ENCODE measurements around the gene MAF.

Gene MAF

DNA sequence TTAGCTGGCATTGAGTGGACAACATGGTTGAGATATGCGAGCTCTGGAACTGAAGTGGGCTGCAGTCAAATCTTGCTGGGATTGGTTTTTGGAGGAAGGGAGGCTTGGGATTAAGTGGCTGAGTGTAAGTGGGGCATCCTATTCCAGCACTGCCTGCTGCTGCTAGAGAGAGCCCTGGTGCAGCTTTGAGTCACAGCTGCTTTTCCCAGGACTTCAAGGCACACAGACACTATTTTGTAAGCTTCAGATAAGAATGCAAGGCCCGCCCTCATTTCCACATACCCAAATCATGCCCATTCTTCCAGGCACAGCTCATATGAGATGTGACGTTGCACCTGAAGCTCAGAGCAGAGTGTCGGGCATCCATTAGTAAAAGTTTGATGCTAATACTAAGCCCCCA, 10.2 kb upstream of the MAF start:
- no peak for DNase-seq

DNA sequence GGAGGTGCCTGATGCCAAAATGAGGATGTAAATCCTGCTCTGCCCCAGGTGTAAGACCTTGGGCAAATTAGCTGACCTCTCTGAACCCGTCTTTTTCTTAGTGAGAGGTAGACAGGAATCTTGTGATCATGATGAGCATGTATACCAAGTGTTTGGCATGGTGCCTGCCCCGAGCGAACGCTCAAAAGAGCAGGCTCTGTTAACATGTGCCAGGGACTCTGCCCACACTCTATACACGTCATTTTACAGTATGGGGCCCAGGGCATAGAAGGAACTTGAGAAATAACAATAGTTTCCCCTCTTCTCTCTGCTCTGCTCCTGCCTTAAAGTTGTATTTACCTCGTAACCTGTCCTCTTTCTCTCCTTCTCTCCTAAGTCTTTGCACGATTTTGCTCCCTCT, 9.3 kb upstream of the MAF start:
- DNase-seq, result no peak

- DNase-seq, result no peak
Observed at GRCh38 chr16:79608976-79609375, 8.4 kb upstream of the MAF start.

DNA sequence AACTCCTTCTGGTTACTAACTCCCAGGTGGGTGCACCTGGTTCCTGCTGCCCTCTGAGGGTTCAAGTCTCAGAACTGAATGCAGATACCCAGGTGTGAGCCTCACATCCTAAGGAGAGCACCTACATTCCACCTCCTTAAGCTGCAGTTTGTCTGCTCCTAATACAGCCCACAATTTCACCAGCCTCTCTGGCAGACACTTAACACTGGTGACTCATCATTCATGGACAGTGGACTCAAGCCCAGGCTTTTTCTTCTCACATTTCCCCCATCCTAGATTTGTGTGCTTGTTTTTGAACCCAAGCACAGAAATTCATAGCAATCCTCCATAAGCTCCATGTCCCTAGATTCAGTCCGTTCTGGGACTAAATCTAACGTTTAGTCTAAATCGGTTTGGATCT, 7.0 kb upstream of the MAF start:
- DNase-seq, result no peak

DNA sequence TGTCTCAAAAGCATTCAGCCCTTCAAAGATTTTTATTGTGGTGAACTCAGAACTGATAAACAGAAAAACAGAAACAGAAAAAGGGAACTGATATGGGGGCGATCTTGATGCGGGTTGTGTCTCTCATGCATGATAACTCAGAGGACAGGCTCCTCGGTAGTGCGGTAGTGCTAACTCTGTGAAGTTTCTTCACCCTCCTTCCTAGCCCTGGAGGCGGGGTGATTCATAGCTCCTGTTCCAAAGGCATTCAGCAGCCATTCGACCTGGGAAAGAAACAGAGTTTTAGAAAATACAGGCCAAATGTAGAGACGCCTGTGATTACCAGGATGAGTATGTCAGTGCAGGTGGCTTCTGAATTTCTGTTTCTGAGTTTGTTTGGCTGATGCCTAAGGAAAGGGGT, 5.5 kb upstream of the MAF start:
- DNase-seq, result no peak

DNA sequence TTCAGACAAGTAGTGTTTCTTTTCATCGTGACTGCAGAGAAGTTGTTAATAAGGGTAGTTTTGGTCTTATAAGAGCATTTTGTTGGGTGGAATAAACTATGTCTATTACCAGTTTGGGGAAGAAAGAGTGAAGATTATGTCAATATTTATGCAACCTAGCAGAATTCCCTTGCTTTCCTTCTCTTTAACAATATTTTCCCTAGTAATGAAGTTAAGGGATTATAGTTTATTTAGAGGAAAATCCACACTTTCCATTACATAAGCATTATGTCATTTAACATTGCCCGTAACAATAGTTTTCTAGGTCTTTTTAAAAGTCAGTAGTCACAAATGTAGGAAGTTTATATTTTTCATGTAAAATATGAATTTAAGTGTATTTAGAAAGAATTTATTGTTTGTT, 2.5 kb upstream of the MAF start:
- no peak for DNase-seq

DNA sequence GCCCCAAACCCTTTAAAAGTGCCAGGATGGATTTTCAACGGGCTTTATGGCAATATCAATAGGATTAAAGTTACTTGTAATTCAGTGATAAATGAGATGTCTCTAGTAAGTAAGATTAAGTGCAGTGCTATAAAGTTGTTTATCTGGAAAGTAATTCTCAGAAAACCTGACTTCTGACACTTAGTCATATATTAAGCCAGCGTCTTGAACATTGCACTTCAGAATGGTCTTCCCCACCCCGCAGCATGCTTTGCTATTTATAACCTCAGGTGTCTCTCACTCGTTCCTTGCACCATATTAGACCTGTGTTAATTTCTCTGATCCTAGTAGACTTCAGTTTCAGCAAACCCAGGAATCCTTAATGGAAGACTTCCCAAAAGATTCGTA, 2.1 kb upstream of the MAF start:
- no peak for DNase-seq

DNA sequence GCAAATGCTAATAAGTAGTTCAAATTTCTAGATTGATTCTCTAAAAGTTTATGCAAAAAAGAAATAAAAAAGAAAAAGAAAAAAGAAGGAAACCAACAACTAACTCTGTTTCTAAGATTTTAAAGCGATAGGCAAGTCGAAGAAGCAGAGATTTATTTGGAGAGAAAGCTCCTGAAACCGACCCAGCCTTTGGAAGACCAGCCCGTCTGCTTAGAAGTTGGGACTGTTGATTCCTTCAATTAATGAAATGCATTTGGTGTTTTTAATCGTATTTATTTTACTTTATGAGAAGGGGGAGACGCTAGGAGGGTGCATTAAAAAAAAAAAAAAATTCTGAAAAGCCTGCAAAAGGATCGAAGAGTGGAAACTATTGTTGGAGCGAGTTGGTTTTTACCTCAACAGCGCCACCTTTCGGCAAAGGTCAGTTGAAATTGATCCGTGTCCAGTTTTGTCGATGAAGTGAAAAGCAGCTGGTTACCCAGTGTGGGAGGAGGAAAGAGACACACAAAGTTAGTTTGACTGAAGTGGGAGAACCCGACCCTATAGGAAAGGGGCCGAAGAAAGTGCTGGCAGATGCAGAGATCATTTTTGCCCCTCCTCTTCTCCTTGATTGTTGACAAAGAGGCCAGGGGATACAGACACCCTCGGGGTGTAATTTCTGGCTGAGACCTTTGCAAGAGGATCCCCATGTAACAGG, 1.5 kb upstream of the MAF start:
- peak; percentile 70 for DNase-seq

GRCh38 chr16:79601092-79601930, 774 bp upstream of the MAF start:
- no peak for DNase-seq

DNA sequence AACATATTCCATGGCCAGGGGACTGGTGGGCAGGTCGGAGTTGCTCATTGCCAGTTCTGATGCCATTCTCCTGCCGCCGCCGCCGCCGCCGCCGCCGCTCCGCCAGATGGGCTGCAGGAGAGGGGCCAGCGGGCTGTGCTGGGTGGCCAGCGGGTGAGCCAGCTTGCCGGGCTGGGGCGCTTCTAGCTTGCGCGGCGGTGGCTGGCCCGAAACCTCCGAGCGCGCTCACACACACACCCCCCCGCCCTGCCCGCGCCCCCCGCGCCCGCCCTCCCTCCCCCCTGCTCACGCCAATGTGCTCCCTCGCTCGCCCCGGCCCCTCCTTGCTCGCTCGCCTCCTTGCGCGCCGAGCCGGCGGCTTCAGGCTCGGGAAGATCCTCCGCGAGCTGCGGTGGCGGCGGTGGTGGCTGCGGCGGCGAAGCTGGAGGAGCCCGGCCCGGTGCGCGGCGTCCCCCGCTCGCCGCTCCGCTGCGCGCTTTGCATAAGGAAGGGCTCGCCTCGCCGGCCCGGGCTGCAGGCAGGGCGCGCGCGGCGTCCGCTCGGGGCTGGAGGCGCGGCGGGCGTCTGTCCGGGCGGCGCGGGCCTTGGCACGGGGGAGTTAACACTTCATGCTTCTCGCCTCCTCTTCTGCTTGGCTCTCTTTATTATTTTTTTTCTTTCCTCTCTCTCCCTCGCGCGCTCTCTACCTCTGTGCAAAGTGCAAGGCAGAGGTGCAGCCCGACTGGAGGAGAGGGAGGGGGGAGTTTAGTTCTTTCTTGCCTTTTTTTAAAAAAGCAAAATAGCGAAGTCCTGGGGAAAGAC, 500 bp downstream of the MAF start:
- no peak for DNase-seq

- no peak for DNase-seq
Observed at GRCh38 chr16:79599256-79599836, 1.2 kb downstream of the MAF start.

DNA sequence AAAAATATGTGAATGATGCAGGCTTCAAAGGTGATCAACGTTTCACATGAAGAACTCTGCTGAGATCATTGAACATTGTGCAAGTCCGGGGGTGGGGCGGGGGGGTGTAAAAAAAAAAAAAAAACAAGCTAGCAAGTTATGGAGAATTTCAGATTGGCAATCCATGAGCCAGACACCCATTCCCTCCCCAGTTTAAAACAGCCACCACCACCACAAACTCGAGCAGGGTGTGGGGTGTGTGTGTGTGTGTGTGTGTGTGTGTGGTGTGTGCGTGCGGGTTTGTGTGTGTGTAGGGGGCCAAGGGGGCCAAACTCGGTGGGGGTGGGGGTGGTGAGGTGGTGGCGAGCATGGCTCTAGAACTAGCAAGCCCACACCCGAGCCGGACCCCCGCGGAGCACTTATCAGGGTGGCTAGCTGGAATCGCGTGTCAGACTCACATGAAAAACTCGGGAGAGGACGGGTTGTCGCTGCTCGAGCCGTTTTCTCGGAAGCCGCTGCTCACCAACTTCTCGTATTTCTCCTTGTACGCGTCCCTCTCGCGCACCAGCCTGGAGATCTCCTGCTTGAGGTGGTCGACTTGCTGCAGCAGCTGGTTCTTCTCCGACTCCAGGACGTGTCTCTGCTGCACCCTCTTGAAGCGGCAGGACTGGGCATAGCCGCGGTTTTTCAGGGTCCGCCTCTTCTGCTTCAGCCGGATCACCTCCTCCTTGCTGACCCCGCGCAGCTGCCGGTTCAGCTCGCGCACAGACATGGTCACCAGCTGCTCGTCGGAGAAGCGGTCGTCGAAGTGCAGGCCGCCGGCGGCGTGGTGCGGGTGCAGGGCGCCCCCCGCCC, 2.0 kb downstream of the MAF start:
- DNase-seq, result peak; percentile 27

DNA sequence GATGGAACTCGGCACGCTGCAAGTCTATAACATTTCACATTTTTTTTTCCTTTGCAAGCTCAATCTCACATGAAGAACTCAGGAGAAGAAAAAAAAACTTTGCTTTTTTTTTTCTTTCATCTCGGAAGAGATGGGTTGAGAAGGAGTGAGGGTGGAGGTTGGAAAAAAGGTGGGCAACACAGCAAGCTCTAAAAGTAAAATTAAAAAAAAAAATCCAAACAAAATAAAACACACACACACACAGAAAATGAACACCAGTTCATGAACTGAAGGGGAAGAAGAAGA, 2.5 kb downstream of the MAF start:
- no peak for DNase-seq

DNA sequence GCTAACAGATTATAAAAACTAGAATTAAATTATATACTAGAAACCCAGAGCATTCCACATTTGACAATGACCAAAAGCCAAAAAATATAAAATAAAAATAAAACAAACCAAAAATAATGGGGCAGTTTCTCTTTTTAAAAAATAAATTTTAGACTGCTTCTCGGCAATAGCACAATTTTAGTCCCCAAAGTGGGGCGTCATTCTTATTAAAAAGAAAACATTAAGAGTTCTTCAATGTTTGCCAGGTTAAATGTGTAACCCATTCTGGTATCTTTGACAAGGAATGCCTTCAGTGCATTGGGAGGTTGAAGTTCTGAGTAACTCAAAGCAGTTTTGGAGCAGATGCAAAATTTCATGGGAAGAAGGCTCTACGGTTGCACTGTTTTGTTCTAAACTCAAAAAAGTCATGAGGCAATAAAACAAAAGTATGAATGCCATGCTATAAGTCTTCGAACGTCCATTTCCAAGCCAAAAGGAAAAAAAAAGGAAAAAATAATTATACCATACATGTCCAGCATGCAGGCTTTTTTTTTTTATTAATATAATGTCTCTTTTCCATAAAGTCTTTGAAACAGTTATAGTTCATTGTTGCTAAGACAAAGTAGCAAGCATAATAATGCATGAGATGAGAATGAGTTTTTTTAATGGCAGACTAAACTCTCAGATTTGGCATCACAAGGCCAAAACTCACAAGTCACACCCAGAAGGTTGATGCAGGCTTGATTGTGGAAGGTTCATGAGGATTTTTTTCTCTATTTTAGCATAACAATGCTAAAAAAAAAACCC, 3.1 kb downstream of the MAF start:
- DNase-seq, result no peak

- DNase-seq, result no peak
Observed at GRCh38 chr16:79595931-79596450, 4.5 kb downstream of the MAF start.

DNA sequence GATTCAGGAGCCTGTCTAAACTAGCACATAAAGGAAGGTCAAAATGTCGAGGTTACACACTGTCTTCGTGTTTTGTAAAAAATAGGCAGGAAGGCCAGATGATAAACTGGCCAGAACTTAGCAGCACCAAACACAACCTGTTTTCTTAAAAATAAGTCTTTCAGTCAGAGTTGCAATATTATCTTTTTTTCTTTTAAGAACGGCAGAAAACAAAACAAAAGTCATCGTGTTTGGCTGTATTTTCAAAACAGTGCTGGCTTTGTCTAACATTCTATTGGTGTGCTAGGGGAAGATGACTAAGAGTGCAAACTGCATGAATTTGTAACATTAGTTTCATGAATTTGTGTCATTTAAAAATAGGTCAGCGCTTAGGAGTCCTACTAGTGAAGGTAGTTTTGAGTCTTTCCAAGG, 5.3 kb downstream of the MAF start:
- DNase-seq, result no peak

- no peak for DNase-seq
Observed at GRCh38 chr16:79593754-79594153, 6.8 kb downstream of the MAF start.

DNA sequence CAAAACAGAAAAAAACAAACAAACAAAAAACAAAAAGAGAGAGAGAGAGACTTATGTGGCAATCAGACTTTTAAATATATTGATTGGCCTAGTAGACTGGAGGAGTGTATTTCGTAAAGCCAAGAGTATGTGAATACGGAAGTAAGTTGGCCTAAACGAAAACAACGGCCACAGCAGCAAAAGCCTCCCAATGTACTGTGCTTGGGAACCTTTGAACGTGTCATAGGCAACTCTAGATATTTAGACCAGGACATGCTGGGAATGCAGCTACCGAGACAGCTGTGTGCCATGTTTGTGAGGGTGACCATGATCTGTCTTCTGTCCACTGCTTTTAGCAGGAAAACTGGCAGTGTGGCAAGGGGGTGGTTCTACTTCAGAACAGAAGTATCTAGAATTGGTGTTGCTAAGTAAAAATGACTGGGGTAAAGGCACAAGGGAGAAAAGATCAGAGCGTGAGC, 7.4 kb downstream of the MAF start:
- DNase-seq, result no peak

GRCh38 chr16:79592186-79592585, 8.4 kb downstream of the MAF start:
- no peak for DNase-seq

- no peak for DNase-seq
Observed at GRCh38 chr16:79589601-79590102, 10.9 kb downstream of the MAF start.

GRCh38 chr16:79587897-79588296, 12.6 kb downstream of the MAF start:
- DNase-seq, result no peak

Measured in activated CD4-positive, alpha-beta T cell treated with anti-CD3 and anti-CD28 coated beads for 1 hour (primary cell).